ENCODE measurements around the gene RPH3AL. TPM values are rescaled to one million over a fixed set of nuclear protein-coding genes. Genes with fewer than 3 reads are reported as not detected.

Gene RPH3AL
- polyA plus RNA-seq, 3 donors: 0.71 to 1.9 (median 1.5) TPM

GRCh38 chr17:307741-308507 is 44.7 kb downstream of the RPH3AL start:
- Mint-ChIP-seq H3K4me1 (peaks cover 2% of the 10 kb centered on the region), H3K27me3 (ENCODE audit: low read depth in 3 of 3) (peaks cover 10 to 20% (median 14%) of the 10 kb centered on the region in 3 donors), H3K27ac (no peak overlapping the region), H3K9me3 (no peaks in the 10 kb centered on the region), H3K4me3 (no peak overlapping the region), H3K36me3 (no peaks in the 10 kb centered on the region)
- H3K27me3 ChIP-seq (ENCODE audit: control insufficient read depth in 2 of 2, insufficient read depth in 2 of 2, low read length in 2 of 2): peaks cover 3 to 12% of the 10 kb centered on the region in 2 donors
- no peak overlapping the region for H3K4me2 ChIP-seq (replicated peaks; ENCODE audit: extremely low read depth, low read length, poor library complexity, severe bottlenecking)
- H3K36me3 ChIP-seq (replicated peaks in 1 of 2; ENCODE audit: control insufficient read depth in 1 of 2, insufficient read depth in 2 of 2, low read length in 2 of 2): no peaks in the 10 kb centered on the region
- no peak overlapping the region for H3K9ac ChIP-seq (ENCODE audit: insufficient read depth, low read length, poor library complexity, severe bottlenecking)
- intact Hi-C loops (cut with micrococcal nuclease): no loop called here
- no peaks in the 10 kb centered on the region for H3K9me3 ChIP-seq (replicated peaks in 1 of 2; ENCODE audit: control insufficient read depth in 1 of 2, insufficient read depth in 1 of 2, low read length in 2 of 2)
- H3K4me3 ChIP-seq (replicated peaks in 1 of 3; ENCODE audit: low read depth in 2 of 3, low read length in 3 of 3): no peak overlapping the region
- WGBS (ENCODE audit: insufficient coverage): 80% methylated on average over 19 of the region's 22 CpGs
- TF ChIP-seq, protein P1, sequence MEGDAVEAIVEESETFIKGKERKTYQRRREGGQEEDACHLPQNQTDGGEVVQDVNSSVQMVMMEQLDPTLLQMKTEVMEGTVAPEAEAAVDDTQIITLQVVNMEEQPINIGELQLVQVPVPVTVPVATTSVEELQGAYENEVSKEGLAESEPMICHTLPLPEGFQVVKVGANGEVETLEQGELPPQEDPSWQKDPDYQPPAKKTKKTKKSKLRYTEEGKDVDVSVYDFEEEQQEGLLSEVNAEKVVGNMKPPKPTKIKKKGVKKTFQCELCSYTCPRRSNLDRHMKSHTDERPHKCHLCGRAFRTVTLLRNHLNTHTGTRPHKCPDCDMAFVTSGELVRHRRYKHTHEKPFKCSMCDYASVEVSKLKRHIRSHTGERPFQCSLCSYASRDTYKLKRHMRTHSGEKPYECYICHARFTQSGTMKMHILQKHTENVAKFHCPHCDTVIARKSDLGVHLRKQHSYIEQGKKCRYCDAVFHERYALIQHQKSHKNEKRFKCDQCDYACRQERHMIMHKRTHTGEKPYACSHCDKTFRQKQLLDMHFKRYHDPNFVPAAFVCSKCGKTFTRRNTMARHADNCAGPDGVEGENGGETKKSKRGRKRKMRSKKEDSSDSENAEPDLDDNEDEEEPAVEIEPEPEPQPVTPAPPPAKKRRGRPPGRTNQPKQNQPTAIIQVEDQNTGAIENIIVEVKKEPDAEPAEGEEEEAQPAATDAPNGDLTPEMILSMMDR (IDR thresholded peaks at IDR 0.05): no peak
- no peaks in the 10 kb centered on the region for H4K20me1 ChIP-seq (ENCODE audit: insufficient read depth, low read length)
- H3K79me2 ChIP-seq (ENCODE audit: insufficient read depth, low read length): no peaks in the 10 kb centered on the region
- no peak overlapping the region for H2AFZ ChIP-seq (ENCODE audit: insufficient read depth, low read depth, low read length, poor library complexity, severe bottlenecking)
- no peaks in the 10 kb centered on the region for H3K4me1 ChIP-seq (ENCODE audit: control insufficient read depth in 1 of 2, insufficient read depth in 2 of 2, low read length in 2 of 2)
- no peak overlapping the region for H3K27ac ChIP-seq (ENCODE audit: low read depth in 1 of 2, low read length in 2 of 2)
- no peak for DNase-seq

GRCh38 chr17:307295-307691 is 45.3 kb downstream of the RPH3AL start:
- Histone ChIP-seq H3K79me2 (ENCODE audit: insufficient read depth, low read length) (no peaks in the 10 kb centered on the region), H3K4me2 (replicated peaks; ENCODE audit: extremely low read depth, low read length, poor library complexity, severe bottlenecking) (no peak overlapping the region), H3K36me3 (replicated peaks in 1 of 2; ENCODE audit: control insufficient read depth in 1 of 2, insufficient read depth in 2 of 2, low read length in 2 of 2) (no peaks in the 10 kb centered on the region), H3K27me3 (ENCODE audit: control insufficient read depth in 2 of 2, insufficient read depth in 2 of 2, low read length in 2 of 2) (peaks cover 3 to 12% of the 10 kb centered on the region in 2 donors), H4K20me1 (ENCODE audit: insufficient read depth, low read length) (no peaks in the 10 kb centered on the region), H2AFZ (ENCODE audit: insufficient read depth, low read depth, low read length, poor library complexity, severe bottlenecking) (no peak overlapping the region), H3K27ac (ENCODE audit: low read depth in 1 of 2, low read length in 2 of 2) (no peak overlapping the region), H3K4me3 (replicated peaks in 1 of 3; ENCODE audit: low read depth in 2 of 3, low read length in 3 of 3) (no peak overlapping the region), H3K4me1 (ENCODE audit: control insufficient read depth in 1 of 2, insufficient read depth in 2 of 2, low read length in 2 of 2) (no peaks in the 10 kb centered on the region), H3K9me3 (replicated peaks in 1 of 2; ENCODE audit: control insufficient read depth in 1 of 2, insufficient read depth in 1 of 2, low read length in 2 of 2) (no peaks in the 10 kb centered on the region), H3K9ac (ENCODE audit: insufficient read depth, low read length, poor library complexity, severe bottlenecking) (no peak overlapping the region)
- intact Hi-C loops (cut with micrococcal nuclease): no loop called here
- Mint-ChIP-seq H3K27me3 (ENCODE audit: low read depth in 3 of 3) (peaks cover 14 to 20% (median 14%) of the 10 kb centered on the region in 3 donors), H3K4me1 (peaks cover 2% of the 10 kb centered on the region), H3K27ac (no peak overlapping the region), H3K4me3 (no peak overlapping the region), H3K9me3 (no peaks in the 10 kb centered on the region), H3K36me3 (no peaks in the 10 kb centered on the region)
- no peak for DNase-seq
- TF ChIP-seq, protein P1 (IDR thresholded peaks at IDR 0.05): no peak
- 93% methylated on average over 13 of the region's 16 CpGs for WGBS (ENCODE audit: insufficient coverage)
